Measurements from ENCODE around the gene SFRP4.
"Not testable (repeated sequence)": the region's sequence is repeated elsewhere in the genome, so short reads cannot be mapped to it uniquely, and the experiment has no call there.

Gene SFRP4

GRCh38 chr7:37916673-37917660 is at the start of gene SFRP4:
TSS of gene SFRP4 (minus strand) at chr7:37916817. CDS start at chr7:37916537, 280 bp downstream.
- DNase-seq (ENCODE audit: low read depth): no peak

GRCh38 chr7:37964196-37964595 is 47.6 kb upstream of the SFRP4 start:
- no peak for DNase-seq (ENCODE audit: low read depth)

DNA sequence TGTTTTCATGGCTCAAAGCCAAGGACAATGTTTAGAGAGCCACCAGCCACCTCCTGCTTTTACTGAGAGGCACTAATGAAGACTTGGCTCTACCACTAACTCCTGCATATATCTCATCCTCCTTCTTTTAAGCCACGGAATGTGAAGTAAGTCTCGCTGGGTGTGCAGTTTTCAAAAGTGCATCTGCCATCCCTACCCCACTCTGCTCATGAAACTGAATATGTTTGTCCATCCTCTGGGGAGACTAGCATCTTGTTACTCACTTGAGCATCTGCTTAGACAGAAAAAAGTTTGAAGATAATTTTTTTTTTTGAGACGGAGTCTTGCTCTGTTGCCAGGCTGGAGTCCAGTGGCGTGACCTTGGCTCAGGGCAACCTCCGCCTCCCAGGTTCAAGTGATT is 44.6 kb upstream of the SFRP4 start:
- no peak for DNase-seq (ENCODE audit: low read depth)

- DNase-seq (ENCODE audit: low read depth): no peak
Observed at GRCh38 chr7:37960483-37960882, 43.9 kb upstream of the SFRP4 start.

GRCh38 chr7:37957221-37957970 is 40.8 kb upstream of the SFRP4 start:
- DNase-seq (ENCODE audit: low read depth): no peak

DNA sequence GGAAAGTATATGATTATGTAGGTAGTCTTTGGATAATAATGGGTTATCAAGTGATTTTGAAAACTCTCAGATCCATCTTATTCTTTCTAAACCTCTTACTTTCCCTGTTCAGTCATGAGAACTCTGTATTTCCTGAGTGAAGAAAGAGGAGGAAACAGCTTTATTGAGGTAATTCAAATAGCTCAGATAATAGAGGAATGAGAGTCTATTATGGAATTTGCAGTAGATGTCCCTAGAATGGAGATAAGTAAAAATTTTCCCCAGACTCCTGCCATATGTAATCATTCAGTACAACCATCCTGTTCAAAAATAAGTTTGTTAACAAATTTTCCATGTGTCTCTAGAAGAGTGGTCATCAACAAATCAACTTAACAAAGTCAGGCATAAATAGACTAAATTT is 40.2 kb upstream of the SFRP4 start:
- no peak for DNase-seq (ENCODE audit: low read depth)

GRCh38 chr7:37954217-37954616 is 37.6 kb upstream of the SFRP4 start:
- DNase-seq (ENCODE audit: low read depth): not testable (repeated sequence)

- DNase-seq (ENCODE audit: low read depth): no peak
Observed at GRCh38 chr7:37952240-37952639, 35.6 kb upstream of the SFRP4 start.

DNA sequence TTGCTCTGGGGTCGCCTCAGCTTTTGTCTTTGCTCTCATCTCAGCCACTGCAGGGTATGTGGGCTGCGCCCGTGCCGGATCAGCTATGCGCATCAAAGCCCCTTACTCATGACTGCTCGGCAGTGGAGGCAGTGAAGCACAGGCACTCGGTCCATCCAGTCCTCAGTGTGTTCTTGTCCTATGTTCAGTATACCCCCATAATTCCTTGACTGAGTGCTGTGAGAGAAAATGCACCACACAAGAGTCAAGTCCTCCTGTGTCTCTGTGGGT is 31.3 kb upstream of the SFRP4 start:
- no peak for DNase-seq (ENCODE audit: low read depth)

DNA sequence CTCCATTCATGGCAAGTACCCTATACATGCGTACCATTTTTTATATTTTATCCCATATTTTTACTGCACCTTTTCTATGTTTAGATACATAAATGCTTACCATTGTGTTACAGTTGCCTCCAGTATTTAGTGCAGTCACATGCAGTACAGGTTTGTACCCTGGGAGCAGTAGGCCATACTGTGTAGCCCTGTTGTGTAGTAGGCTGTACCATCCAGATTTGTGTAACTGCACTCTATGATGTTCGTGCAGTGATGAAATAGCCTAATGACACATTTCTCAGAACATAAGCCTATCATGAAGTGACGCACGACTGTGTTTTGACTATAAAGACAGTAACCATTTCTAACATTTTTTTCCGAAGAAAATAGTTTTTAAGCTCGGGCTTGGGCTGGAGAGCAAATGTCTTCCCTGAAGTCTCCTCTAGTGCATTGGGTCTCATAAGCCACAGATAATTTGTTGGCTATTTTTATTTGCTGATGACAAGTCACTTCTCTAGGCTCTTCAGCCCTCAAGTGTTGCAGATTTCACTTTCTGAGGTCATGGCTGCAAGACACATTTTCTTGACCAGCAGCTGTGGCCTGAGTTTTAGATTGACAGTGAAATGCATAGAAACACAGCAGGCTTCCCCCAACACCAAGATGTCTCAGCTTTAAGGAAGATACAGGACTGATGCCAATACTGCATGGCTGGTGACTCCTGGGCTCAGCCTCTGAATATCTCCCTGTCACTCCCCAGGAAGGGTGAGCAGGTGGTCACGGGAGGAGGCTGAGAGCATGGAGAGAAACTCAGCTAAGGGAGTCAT is 30.7 kb upstream of the SFRP4 start:
- no peak for DNase-seq (ENCODE audit: low read depth)

DNA sequence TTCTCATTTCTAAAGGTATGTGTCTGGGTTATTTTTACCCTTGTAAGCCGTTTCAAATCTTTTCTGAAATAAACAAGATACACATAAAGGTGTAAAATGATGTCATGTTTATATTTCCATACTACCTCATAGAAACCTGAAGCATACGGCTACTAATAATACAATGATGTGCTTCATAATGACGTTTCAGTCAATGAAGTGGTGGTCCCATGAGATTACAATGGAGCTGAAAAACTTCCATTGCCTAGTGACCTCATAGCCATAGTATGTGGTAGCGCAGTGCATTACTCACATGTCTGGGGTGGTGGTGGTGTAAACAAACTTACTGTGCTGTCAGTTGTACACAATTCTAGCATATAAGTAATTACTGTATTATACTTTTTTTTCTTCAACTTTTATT is 28.7 kb upstream of the SFRP4 start:
- DNase-seq (ENCODE audit: low read depth): no peak

DNA sequence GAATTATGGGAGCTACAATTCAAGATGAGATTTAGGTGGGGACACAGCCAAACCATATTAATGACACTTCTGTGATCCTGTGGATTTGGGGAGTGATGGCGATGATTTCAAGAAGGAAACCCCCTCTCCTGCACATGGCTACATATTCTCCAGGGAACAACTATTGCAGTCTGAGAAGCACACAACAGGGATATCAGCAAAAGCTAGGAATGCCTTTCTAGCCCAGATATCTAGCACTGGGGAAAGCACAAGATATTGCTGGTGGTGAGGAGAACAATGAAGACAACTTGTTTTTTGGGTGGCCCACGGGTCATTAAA is 28.1 kb upstream of the SFRP4 start:
- no peak for DNase-seq (ENCODE audit: low read depth)

GRCh38 chr7:37943905-37944736 is 27.5 kb upstream of the SFRP4 start:
- no peak for DNase-seq (ENCODE audit: low read depth)

DNA sequence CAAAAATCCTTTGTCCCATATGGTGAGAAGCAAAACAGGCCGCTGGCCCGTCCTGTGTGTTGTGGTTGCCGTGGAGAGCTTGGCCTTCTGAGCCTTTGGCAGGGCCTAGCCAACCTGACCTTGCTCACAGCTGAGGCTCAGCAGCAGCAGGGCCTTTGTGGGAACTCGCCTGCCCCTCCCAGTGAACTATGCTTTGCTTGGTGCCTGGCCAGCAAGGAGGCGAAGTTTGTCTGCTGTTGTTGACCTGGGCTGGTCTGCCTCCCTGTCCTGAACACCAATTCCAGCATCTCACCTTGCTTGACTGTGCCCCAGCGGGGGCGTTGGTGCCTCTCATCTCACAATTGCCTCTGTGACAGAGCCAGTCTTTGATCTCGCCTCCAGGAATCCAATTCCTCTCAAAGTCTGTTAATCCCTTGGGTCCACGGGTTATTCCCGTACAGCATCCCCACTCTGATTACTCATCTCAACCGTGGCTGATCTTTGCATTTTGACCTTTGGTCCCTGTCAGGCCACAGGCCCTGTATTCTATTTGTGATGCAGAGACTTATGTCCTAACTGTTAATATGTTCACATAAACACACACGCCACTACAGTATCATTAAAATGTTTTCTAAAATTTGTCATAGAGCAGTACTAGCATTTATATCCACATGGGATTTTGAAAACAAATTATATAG is 26.5 kb upstream of the SFRP4 start:
- no peak for DNase-seq (ENCODE audit: low read depth)

GRCh38 chr7:37933018-37933566 is 16.5 kb upstream of the SFRP4 start:
- no peak for DNase-seq (ENCODE audit: low read depth)

GRCh38 chr7:37932543-37932942 is 15.9 kb upstream of the SFRP4 start:
- no peak for DNase-seq (ENCODE audit: low read depth)

GRCh38 chr7:37930226-37930948 is 13.8 kb upstream of the SFRP4 start:
- DNase-seq (ENCODE audit: low read depth): no peak

- no peak for DNase-seq (ENCODE audit: low read depth)
Observed at GRCh38 chr7:37928878-37929277, 12.3 kb upstream of the SFRP4 start.

DNA sequence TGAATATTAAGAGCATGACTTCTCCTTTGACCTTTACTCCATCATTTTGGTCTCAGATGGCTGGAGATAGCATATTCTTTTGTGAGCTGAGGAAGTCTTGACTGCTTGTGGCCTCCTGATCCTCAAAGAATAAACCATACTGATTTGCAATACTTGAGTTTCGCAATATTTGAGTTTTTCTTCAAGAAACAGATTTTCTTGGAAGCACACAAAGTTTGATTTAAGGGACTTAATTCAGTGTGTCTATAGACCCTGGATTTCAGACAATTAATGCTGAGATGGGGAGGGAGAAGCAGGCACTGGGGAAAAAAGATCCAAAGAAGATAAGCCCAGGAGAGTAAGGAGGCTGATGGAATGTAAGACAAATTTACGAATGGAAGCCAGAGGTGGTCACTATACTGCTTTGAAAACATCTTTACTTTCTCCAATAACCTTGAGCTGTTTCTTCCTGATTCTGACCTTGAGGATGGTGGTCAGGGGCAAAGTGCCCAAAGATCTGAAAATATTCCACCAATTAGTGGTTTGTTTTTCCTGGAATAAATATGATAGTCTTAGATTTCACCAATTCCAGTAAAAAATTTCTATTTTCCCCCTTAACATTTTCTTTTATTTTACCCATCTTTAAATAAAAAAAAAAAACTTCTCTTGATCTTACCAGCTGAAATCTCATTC is 11.3 kb upstream of the SFRP4 start:
- no peak for DNase-seq (ENCODE audit: low read depth)

- DNase-seq (ENCODE audit: low read depth): no peak
Observed at GRCh38 chr7:37925620-37926019, 9.0 kb upstream of the SFRP4 start.

Measured in stimulated activated CD8-positive, alpha-beta memory T cell treated with anti-CD3 and anti-CD28 coated beads, Interleukin-15, amount 100 ng/mL, for 1 hour (primary cell).